T1000 (cell line): Measurements from ENCODE around the gene DENND2A.
A peak's percentile ranks its signal among the peaks of the same experiment; 100 is the strongest.
"Not testable (repeated sequence)": the region's sequence is repeated elsewhere in the genome, so short reads cannot be mapped to it uniquely, and the experiment has no call there.

Source experiments
- DNase-seq: peaks from one replicate; lab custom pipeline; 2025; ENCODE audit warnings: mixed read lengths; lab: John Stamatoyannopoulos, UW

Gene DENND2A

DNA sequence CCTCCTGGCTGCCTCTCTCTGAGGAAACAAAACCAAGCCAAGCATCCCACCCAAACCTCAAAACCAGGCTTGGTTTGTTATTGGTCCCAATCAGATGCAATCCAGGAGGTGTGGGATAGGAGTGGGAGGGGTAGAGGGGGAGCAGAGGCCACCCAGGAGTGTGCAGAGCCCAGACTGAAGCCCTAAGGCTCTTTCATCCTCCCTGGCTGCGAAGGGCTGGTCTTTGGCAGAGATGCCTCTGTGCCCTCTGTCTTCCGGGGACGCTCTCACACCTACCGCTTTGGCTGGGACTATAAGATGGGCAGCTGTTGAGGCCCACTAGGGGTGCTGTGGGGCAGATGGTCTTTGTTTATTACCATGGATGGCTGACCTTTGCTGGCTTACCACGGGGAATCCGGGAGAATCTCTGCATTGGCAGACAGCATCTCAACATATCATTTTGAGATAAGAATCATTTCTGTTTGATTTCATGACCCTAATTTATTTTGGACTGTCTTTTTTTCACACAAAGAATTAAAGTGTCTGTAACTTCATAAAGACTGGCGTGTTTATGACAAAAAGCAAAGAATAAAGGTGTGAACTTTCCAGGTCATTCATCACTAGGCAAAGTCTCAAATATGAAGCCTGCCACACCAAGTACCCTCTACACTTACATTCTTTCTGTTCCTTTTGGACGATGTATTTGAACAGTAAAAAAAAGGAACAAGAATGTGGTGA lies 6.5 kb upstream of the DENND2A start:
- DNase-seq: no peak

- no peak for DNase-seq
Observed at GRCh38 chr7:140645166-140645900, 4.7 kb upstream of the DENND2A start.

DNA sequence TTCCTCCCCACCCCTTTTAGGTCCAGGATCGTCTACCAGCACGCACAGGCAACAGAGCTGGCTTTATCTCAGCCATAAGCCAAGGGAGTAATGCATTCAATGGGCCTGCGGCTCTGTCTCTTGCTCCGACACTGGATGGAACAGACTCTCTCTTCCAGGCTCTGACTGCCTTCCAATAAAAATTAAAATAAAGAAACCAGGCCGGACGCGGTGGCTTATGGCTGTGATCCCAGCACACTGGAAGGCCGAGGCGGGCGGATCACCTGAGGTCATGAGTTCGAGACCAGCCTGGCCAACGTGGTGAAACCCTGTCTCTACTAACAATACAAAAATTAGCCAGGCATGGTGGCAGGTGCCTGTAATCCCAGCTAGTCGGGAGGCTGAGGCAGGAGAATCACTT lies 4.1 kb upstream of the DENND2A start:
- not testable (repeated sequence) for DNase-seq

- DNase-seq: no peak
Observed at GRCh38 chr7:140643416-140643815, 2.8 kb upstream of the DENND2A start.

DNA sequence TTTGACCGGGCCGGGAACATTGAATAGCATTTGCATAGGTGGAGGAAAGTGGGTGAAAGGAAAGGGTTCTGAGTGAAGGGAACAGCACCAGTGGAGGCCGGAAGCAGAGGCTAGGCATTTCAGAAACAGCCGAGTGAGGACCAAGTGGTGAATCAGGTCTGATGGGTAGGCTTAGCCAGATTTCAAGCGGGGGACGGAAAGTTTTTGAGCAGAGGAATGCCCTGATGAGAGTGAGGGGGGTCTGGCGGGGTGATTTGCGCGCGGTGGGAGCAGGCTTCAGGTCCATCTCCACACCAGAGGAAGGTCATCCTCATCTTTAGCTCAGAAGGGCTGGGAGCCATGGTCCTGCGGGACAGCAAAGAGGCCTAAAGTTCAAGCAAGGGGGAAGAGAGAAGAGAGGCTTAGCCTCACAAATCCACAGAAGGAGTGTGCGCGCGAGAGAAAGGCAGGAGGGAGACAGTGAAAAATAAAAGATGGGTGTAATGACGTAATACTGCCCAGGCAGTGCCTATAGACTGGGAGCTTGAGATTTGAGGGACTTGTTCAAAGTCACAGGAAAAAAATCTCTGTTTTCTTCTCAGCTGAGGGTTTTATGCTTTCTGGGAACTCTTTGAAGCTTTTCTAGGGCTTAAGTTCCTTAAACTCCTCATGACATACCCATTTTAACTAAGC lies 1.0 kb upstream of the DENND2A start:
- no peak for DNase-seq

GRCh38 chr7:140640060-140640637 lies 464 bp downstream of the DENND2A start:
- DNase-seq: no peak

DNA sequence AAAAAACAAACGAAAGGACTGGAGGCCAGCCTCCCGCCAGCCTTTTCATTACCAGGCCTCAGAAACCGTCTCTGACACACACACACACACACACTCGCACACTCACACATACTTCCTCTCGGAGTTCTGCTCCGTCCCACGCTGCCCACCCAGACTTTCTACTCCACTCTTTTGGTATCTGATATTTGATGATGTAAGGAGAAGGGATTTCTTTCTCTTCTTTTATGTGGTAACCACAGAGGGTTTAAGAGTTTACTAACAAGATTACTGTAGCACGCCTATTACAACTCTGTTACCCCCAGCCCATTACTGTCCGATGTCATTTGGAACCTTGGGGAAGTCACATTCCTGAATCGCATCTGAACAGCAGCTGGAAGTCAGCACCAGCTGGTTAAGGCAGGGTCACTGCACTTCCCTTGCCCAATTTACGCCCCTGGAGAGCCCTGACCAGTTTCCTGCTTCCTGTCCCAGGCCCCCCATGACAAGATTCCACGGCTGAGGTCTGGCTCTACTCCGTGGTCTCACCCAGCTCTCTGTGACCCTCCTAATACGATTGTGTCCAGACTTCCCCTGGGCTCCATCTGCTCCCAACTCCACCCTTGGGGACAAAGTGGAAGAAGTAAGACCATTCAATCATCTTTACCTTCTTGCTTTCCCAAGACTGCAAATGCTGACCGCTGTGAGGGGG lies 1.1 kb downstream of the DENND2A start:
- no peak for DNase-seq

DNA sequence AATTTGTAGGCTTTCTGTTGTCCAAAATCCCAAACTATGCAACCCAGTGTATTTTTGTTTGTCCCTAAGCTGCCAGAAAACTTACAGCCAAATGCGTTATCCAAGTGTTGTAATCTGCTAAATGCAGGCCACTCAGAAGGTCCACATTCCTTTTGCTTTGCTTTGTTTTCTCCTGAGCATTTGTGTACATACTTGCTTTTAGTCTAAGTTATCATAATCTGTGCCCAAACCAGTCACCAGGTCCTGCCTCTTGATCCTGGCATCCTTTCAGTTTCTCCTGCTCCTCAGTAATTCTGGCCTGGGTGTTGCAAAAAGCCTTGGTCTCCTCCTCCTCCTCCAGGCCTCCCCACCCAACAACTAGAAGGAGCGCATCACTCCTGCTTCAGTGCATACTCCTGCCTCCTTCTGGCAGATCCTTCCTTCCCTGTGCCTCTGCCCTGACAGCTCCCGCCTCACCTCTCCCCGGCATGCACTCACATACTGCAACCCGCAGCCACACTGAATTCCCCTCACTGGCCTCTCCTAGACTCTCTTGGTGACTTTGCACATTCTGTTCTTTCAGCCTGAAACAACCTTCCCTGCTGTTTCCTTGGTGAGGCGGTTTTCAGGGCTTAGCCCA lies 2.3 kb downstream of the DENND2A start:
- peak; percentile 49 for DNase-seq

- no peak for DNase-seq
Observed at GRCh38 chr7:140637400-140637799, 3.2 kb downstream of the DENND2A start.

- no peak for DNase-seq
Observed at GRCh38 chr7:140635816-140636215, 4.8 kb downstream of the DENND2A start.

DNA sequence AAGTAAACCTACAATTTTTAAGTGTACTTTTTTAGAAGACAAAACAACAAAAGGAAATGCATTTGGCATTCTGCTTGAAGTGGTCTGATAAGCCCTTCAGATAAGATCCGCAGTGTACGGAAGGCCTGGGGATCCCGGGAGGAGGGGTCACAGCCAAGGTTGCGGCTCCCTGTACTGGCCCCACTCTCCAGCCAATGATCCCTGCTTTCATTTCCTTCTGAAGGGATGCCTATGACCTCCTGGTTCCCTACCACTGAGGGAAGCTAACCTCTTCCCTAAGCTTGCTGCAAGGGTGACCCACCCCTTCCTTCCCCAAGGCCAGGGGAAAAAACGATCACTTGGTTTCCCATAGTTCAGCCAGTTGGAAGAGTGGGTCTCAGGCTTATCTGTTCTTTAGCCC lies 5.3 kb downstream of the DENND2A start:
- DNase-seq: no peak

GRCh38 chr7:140631602-140632001 lies 9.0 kb downstream of the DENND2A start:
- DNase-seq: no peak

DNA sequence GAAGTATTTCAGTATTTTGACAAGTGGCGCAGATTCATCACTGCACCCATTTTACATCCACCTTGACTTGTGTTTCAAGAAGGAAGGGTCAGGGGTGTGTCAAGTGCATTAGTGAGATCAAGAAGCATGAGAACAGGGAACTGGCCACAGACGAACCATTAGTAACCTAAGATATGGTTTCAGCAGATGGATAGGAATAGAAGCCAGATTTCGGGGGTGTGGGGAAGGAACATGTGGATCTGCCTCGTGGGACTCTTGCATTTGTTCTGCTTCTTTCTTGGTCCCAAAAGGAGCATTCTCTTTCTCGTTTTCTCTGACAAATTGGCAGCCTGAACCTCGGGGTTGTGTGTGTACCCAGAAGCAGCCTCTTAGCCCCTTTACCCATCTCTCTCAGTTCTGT lies 9.6 kb downstream of the DENND2A start:
- no peak for DNase-seq

DNA sequence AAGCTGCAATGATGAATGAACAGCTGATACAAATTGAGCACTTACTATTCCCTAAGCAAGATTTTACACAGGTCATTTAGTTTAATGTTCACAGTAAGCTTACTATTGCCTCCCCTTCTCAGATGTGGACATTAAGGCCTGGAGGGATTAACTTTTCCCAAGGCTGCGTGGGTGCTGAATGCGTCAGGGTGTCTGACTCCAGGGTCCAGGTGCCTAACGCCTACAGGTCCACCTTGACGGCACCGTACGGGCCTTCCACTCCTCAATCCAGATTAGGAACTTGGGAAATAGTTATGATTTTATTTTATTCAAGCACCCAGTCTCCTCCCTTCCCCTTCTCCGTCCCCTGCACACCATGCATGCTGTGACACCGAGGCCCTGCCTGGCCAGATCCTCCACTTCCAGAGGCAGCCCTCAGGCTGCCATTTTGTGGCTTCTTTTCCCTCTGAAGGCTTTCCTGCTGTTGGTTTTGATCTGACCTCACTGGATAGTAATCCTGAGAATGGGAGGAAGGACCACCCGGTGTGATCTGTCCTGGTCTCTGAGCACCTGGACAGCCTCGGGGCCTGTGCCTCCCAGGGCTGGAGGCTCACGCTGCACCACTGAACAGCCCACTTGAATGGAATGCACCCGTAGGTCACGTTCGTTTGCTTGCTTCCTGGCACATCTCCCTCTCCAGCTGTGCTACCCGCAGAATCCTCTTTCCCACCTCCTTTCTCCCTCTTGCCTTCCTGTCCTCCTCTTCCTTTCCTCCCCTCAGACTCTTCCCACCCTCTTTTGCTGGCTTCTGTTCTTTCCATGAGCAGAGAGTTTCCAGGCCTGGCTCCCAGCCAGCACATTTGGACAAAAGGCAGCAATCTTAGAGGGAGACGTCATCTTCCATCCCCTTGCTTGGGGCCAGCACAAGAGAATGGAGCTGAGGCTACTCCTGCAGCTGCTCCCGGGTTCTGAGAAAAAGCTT lies 14.4 kb downstream of the DENND2A start:
- DNase-seq: peak; percentile 90

DNA sequence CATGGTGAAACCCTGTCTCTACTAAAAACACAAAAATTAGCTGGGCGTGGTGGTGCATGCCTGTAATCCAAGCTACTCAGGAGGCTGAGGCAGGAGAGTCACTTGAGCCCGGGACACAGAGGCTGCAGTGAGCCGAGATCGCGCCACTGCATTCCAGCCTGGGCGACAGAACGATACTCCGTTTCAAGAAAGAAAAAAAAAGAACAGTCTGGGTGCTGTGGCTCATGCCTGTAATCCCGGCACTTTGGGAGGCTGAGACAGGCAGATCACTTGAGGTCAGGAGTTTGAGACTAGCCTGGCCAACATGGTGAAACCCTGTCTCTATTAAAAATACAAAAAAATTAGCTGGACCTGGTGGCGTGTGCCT lies 15.4 kb downstream of the DENND2A start:
- not testable (repeated sequence) for DNase-seq

- no peak for DNase-seq
Observed at GRCh38 chr7:140624392-140625191, 16.0 kb downstream of the DENND2A start.

GRCh38 chr7:140623980-140624379 lies 16.6 kb downstream of the DENND2A start:
- no peak for DNase-seq

DNA sequence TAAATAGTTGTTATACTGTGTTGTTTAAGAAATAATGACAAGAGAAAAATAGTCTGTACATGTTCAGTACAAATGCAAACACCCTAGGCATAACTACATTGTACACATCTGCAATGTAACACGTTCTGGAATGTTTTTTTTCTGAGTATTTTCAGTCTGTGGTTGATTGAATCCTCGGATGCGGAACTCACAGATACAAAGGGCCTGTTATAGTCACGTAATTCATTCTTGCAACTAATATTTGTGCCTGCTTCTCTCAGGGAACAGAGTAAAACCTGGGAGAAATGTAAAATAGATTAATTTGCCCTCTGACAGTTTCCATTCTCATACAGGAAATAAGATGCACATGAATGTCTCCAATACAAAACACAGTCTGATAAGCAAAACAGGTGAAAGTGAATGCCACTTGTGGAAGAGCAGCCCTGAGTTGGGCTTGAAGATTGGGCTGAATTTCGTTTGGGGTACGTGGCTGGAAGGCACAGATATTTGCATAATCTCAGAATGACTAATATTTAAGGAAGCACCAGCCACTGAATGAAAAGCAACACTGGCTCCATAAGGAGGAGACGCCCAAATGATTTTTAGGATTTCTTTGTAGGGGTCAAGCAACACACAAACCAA lies 19.1 kb downstream of the DENND2A start:
- no peak for DNase-seq

GRCh38 chr7:140619915-140620510 lies 20.6 kb downstream of the DENND2A start:
- not testable (repeated sequence) for DNase-seq
